Measurements from ENCODE around the gene TPCN1.
"Not testable (repeated sequence)": the region's sequence is repeated elsewhere in the genome, so short reads cannot be mapped to it uniquely, and the experiment has no call there.

TPCN1 gene

GRCh38 chr12:113197518-113198077 is 23.7 kb upstream of the TPCN1 start:
- FAIRE-seq, result no peak

DNA sequence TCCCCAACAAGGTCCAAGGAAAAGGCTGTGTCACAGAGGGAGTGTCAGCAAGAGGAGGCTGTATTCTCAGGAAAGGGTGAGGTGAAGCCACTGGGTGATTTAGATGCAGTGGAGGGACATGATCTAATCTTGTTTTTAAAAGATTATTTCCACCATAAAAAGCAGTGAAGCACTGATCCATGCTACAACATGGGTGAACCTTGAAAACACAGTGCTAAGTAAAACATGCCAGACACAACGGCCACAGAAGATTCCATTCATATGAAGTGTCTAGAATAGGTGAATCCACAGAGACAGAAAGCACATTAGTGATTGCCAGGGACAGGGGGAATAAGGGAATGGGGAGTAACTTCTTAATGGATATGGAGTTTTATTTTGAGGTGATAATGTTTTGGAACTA is 23.0 kb upstream of the TPCN1 start:
- no peak for FAIRE-seq

- FAIRE-seq, result no peak
Observed at GRCh38 chr12:113200021-113200797, 21.1 kb upstream of the TPCN1 start.

DNA sequence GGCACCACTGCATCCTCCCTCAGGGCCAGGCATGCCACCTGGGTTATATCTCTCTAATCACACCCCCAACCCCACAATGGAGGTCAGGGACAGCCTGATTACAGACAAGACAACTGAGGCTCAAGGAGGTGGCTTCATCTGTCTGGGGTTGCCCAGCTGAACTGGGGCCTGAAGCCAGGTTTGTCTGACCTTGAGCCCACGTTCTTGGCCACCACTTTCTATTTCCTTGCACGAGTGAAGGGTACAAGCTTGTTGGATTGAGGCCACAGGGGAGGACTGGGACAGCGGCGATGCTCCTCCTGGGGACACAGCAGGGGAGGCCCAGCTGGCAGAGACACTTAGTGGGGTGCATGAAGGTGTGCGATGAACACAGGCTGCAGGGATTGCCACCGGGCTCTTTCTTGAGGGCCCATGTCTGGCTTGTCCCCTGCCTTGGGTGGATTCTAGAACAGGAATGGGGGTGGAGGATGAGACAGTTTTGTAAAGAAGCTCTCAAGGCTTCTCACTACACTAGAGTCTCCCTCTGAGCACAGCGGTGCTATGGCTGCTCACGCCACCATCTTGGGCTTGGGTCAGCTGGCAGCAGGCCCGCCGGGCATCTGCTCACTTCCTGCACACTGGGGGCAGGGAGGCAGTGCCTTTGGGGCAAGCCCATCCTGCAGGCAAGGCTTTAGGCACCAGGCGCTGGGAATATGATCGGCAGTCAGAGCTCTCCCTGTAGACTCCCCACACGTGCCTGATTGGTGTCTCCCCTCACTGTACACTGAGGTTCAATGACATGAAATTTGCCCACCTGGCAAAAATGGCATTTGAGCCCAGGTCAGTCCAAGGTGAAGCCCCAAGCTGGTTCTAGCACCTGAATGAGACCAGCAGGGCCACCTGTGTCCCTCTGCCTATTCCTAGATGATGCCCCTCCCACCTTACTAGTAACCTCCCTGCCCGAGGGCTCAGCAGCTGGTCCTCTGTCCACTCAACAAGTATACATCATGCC is 19.8 kb upstream of the TPCN1 start:
- FAIRE-seq, result no peak

DNA sequence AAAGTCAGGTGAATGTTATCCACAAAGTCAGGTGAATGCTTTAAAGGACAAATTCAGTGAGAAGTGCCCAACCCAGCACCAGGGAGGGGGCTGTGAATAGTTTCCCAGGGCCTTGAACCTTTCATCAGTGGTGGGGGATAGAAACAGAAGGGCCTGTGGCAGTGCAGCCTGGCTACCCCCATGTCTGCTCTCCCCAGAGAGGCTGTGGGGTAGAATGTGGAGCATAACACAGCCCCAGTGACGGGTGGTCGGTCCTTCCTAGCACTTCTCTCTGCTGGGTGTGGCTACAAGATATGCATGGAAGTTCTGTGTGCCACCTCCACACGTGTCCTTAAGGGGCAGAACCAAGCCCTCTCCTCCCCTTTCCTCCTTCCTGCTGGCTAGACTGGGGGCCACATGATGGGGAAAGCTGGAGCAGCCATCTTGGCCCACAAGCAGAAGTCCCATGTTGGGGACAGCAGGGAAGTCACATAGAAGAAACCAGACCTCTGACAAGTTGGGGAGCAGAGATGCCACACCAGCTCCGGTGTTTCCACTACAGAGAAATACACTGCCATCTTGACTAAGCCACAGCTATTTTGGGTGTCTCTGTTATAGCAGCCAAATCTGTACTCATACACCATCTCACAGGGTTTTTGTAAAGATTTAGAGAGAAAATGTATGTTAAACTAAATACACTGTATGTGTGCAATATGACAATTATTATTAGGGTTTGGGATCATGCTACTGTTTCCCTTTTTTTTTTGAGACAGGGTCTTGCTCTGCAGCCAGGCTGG is 18.8 kb upstream of the TPCN1 start:
- FAIRE-seq, result no peak

- no peak for FAIRE-seq
Observed at GRCh38 chr12:113203852-113204760, 17.2 kb upstream of the TPCN1 start.

DNA sequence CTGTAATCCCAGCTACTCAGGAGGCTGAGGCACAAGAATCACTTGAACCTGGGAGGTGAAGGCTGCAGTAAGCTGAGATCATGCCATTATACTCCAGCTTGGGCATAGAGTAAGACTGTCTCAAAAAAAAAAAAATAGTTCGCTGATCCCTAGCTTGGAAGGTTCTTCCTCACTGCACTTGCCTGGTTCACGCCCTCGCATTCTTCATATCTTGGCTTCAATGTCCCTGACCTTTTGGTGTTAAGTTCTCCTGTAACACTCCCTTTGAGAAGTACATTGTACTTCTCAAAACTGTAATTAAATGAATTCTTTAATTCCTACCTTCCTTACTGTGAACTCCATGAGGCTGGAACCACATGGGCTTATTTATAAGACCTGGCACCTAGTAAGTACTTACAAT is 16.5 kb upstream of the TPCN1 start:
- FAIRE-seq, result no peak

DNA sequence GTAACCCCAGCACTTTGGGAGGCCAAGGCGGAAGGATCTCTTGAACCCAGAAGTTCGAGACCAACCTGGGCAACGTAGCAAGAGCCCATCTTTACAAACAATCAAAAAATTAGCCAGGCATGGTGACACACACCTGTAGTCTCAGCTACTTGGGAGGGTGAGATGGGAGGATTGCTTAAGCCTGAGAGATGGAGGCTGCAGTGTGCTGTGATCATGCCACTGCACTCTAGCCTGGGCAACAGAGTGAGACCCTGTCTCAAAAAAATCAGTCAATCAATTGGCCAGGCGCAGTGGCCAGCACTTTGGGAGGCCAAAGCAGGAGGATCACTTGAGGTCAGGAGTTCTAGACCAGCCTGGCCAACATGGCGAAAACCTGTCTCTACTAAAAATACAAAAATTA is 14.5 kb upstream of the TPCN1 start:
- not testable (repeated sequence) for FAIRE-seq

- FAIRE-seq, result no peak
Observed at GRCh38 chr12:113207613-113208040, 13.6 kb upstream of the TPCN1 start.

- no peak for FAIRE-seq
Observed at GRCh38 chr12:113208041-113208934, 13.0 kb upstream of the TPCN1 start.

DNA sequence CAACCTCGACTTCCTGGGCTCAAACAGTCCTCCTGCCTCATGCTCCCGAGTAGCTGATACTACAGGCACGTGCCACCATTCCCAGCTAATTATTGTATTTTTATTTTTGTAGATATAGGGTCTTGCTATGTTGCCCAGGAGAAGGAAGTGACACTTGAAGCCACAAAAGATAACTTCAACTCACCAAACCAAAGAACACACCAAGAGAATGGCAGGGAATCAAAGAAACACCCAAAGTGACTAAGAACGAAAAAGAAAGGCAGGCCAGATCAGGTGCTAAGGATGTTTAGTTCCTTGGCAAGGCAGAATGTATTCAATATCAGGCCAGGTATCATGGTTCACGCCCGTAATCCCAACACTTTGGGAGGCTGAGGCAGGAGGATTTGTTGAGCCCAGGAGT is 10.1 kb upstream of the TPCN1 start:
- no peak for FAIRE-seq

DNA sequence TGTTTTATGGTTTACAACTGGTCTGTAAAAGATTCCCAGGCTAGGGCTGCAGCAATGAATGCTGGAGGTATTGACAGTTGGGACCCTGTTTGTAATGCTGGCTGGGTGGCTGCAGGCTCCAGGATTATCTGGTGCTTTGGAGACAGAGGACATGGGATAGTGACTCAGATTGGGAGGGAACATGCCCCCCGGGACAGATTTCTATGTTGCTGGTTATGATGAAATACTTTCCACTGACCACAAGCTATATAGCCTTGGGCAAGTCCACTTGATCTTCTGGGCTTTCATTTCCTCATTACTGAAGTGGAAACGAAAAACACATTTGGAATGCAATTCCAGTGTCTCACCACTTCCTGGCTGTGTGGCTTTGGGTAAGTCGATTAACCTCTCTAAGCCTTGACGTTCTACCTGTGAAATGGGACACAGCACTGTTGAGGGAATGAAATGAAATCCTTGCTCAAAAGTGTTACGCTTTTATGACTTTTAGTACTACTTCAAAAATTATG is 6.3 kb upstream of the TPCN1 start:
- FAIRE-seq, result no peak

- no peak for FAIRE-seq
Observed at GRCh38 chr12:113216027-113216426, 5.2 kb upstream of the TPCN1 start.

DNA sequence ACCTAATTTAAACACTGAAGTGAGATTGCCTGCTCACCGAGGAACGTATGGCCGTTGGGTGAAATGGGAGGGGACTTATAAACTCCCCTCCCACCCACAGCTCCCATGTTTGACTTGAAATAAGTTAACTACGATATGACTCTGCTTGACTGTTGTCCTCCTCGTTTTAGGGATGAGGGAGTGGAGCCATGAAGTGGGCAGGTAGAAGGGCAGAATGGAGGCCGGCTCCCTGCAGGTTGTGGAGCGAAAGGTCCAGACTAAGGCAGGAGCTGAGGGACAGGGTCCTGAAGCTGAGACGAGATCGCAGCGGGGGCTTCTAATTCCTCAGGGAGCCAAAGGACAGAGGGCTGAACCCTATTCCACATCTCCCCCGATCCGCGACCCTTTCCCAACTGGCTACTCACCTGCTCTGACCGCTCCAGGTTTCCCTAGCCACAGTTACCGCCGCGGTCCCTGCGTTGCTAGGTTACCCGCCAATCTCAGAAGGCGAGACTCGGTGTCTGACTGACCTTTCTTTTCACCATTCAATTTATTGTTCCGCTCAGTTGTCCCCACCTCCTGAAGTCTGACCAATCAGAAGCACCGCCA is 577 bp upstream of the TPCN1 start:
- FAIRE-seq, result no peak

DNA sequence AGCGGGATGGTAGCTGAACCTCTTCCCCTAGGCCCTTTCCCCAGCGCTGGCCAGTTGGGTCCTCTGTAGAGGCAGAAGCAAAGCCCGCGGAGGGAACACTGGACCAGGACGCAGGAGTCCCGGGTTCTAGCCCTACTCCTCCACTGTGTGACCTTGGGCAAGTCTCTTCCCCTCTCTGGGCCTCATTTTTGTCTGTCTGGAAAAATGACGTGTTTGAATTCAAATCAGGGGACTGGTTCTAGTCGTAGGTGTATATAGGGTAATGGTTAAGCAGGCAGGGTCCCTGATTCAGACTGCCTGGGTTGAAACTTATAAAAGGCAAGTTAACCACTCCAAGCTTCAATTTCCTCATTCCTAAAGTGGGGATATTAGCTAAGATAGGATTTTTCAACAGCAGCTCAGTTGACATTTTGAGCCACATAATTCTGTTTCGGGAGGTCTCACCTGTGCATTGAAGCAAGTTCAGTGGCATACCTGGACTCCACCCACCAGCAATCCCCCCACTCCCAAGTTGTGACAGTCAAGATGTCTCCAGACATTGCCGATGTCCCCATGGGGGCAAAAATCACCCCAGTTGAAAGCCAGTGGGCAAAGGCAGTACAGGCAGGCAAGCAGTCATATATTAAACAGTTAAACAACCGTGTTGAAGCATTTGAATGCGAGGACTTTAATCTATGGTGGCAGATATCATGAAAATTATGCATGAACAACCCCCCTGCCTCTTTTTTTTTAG is 899 bp downstream of the TPCN1 start:
- FAIRE-seq, result no peak

- no peak for FAIRE-seq
Observed at GRCh38 chr12:113222730-113223531, 1.7 kb downstream of the TPCN1 start.

GRCh38 chr12:113224955-113225354 is 3.7 kb downstream of the TPCN1 start:
- no peak for FAIRE-seq

Measured in TTC549 (cell line).